ENCODE data around the gene SLC43A2. TPM values are rescaled to one million over a fixed set of nuclear protein-coding genes. Genes with fewer than 3 reads are reported as not detected.

The SLC43A2 gene
- total RNA-seq, 4 donors from 2014 or later, result 58.6 to 103 (median 69.0) TPM

GRCh38 chr17:1639549-1640180 lies 11.0 kb upstream of the SLC43A2 start:
- H3K27me3 ChIP-seq, result no peaks in the 10 kb centered on the region
- peaks cover 0 to 14% (median 11%) of the 10 kb centered on the region in 4 donors for H3K4me1 ChIP-seq
- no peak overlapping the region for H3K27ac ChIP-seq
- H3K4me3 ChIP-seq, result no peak overlapping the region
- DNase-seq, result no peak
- no peak for TF ChIP-seq CTCF (IDR thresholded peaks at IDR 0.05)
- no peak for TF ChIP-seq POLR2A (IDR thresholded peaks at IDR 0.05)
- no peaks in the 10 kb centered on the region for H3K9me3 ChIP-seq
- peaks cover 0 to 16% (median 0%) of the 10 kb centered on the region in 3 donors for H3K36me3 ChIP-seq

GRCh38 chr17:1638624-1639300 lies 10.1 kb upstream of the SLC43A2 start:
- TF ChIP-seq CTCF (IDR thresholded peaks at IDR 0.05) (no peak), POLR2A (IDR thresholded peaks at IDR 0.05) (no peak)
- no peak for DNase-seq
- no peak overlapping the region for H3K27ac ChIP-seq
- no peak overlapping the region for H3K4me3 ChIP-seq
- no peaks in the 10 kb centered on the region for H3K27me3 ChIP-seq
- H3K9me3 ChIP-seq, result no peaks in the 10 kb centered on the region
- peaks cover 0 to 6% (median 3%) of the 10 kb centered on the region in 4 donors for H3K4me1 ChIP-seq
- H3K36me3 ChIP-seq, result peaks cover 0 to 16% (median 0%) of the 10 kb centered on the region in 3 donors

- no peaks in the 10 kb centered on the region for H3K9me3 ChIP-seq
- no peaks in the 10 kb centered on the region for H3K4me1 ChIP-seq
- H3K27me3 ChIP-seq, result no peaks in the 10 kb centered on the region
- TF ChIP-seq POLR2A (IDR thresholded peaks at IDR 0.05) (no peak), CTCF (IDR thresholded peaks at IDR 0.05) (no peak)
- no peak overlapping the region for H3K4me3 ChIP-seq
- H3K27ac ChIP-seq, result no peak overlapping the region
- peaks cover 0 to 16% (median 0%) of the 10 kb centered on the region in 3 donors for H3K36me3 ChIP-seq
- no peak for DNase-seq
Observed at GRCh38 chr17:1638171-1638590, 9.5 kb upstream of the SLC43A2 start.

- no peak overlapping the region for H3K27ac ChIP-seq
- no peak for DNase-seq
- H3K9me3 ChIP-seq, result no peaks in the 10 kb centered on the region
- no peaks in the 10 kb centered on the region for H3K4me1 ChIP-seq
- H3K4me3 ChIP-seq, result no peak overlapping the region
- no peak for TF ChIP-seq CTCF (IDR thresholded peaks at IDR 0.05)
- TF ChIP-seq POLR2A (IDR thresholded peaks at IDR 0.05), result no peak
- peaks cover 0 to 16% (median 0%) of the 10 kb centered on the region in 3 donors for H3K36me3 ChIP-seq
- no peaks in the 10 kb centered on the region for H3K27me3 ChIP-seq
Observed at GRCh38 chr17:1636732-1637285, 8.2 kb upstream of the SLC43A2 start.

- peaks cover 0 to 16% (median 0%) of the 10 kb centered on the region in 3 donors for H3K36me3 ChIP-seq
- H3K4me3 ChIP-seq, result no peak overlapping the region
- no peak for DNase-seq
- H3K4me1 ChIP-seq, result no peaks in the 10 kb centered on the region
- H3K27ac ChIP-seq, result no peak overlapping the region
- TF ChIP-seq CTCF (IDR thresholded peaks at IDR 0.05), result no peak
- TF ChIP-seq POLR2A (IDR thresholded peaks at IDR 0.05), result no peak
- H3K27me3 ChIP-seq, result no peaks in the 10 kb centered on the region
- H3K9me3 ChIP-seq, result no peaks in the 10 kb centered on the region
Observed at GRCh38 chr17:1635675-1636465, 7.2 kb upstream of the SLC43A2 start.

Measured in Peyer's patch (tissue), 4 donors.